Islet of Langerhans (tissue), 1 donor: ENCODE results near the gene LYRM4.
"Not testable (repeated sequence)": the region's sequence is repeated elsewhere in the genome, so short reads cannot be mapped to it uniquely, and the experiment has no call there.

Source experiments
- FAIRE-seq: peaks from one replicate; lab custom pipeline; 2011; peaks lifted over from hg19 to GRCh38; lab: Jason Lieb, UNC

The LYRM4 gene

DNA sequence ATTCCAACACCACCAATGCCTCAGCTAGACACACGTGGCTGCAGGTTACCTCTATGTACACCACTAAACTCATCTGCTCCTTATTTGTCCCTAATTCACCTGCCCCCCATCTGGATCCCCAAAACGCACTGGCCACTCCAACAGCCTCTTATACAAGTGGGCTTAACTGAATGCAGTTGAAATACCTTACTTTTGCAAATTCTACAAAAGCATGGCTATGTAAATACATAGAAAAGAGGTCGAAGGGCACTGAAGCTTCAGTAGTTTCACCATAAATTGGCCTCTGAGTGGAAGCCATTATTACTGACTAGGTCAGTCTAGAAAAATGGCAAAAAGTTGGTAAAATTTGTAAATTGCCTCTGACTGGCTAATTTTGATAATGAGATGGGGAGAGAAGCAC lies 186.8 kb downstream of the LYRM4 start:
- FAIRE-seq, result no peak

- FAIRE-seq, result no peak
These were observed 188.3 kb downstream of the LYRM4 start for GRCh38 chr6:5072440-5072839.

DNA sequence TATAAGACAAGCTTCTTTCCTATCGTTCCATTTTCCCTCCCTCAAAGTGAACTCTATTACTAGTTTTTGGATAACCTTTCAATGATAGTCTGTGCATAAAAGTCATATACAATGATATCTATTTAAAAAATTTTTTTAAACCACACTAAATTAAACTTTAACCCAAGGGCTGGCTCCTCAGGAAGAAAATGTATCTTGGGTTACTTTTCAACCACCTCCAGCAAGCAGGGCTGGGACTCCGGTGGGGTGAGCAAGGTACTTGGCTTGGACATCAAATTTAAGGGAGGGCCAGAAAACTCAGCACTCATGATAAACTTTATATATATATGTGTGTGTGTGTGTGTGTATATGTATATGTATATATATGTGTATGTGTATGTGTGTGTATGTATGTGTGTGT lies 189.5 kb downstream of the LYRM4 start:
- no peak for FAIRE-seq

DNA sequence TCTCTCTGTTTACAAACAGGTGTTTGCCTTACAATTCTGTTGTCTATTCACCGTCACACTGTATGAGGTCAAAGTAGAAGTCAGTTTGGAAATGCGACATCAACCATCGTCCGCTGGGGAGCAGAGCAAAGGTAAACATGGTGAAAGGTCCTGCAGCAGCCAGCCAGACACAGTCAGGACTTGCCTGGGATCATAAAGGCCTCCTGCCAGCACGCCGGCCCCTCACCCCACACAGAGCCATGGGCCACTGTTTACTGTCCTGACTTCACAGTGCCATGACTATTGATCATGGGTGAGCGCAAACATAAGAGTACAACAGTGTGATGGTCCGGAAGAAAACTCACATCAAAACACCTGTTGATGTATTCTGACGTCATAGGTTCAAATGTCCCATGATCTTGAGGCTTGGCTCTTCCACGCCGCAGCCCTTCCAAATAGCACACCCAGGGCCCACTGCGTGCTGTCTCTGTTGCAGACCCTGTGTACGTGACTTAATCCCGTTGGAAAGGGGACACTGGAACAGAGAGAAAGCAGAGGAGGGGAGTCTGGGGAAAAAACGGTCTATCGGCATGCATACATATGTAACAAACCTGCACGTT lies 192.5 kb downstream of the LYRM4 start:
- FAIRE-seq, result no peak

DNA sequence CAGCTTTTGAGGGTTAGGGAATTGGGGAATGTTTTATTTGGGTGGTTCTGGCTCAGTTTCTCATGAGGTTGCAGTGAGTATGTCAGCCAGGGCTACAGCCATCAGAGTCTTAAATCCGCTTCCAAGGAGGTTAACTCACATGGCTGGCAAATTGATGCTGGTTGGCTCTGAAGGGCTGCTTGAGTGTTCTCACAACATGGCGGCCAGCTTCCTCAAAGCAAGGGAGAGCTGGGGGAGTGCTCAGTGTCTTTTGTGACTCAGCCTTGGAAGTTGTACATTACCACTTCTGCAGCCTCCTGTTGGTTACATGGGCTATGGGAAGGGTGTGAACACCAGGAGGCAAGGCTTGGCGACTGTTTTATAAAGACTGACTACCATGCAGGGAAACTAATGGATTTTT lies 193.4 kb downstream of the LYRM4 start:
- FAIRE-seq, result no peak

DNA sequence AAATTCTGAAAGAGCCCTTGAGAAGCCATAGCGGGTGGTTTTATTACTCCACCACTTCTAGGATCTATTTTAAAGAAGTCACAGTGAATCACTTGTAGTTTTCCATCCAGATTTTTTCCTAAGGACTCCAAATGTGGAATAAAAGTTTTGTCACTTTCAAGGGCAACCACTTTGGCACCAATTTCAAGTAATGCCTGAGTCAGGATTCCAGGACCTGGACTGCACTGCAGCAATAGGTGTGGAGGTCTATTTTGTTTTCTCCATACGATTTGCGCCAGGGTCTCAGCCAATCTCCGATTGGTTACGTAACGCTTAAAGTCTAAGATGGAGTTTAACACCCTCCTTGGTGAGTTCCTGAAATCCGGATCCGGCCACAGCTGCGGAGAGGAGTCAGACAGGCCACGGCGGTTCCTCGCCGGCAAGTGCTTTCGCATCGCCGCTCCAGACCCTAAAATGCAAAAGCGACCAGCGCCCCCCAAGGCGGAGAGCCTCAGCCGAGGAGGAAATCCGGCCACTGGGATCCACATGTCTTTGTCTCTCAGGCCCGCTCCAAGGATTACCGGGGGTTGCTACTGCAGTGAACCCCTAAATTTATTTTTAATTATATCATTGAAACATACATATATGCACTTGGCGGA lies 194.2 kb downstream of the LYRM4 start:
- no peak for FAIRE-seq

GRCh38 chr6:5063617-5064016 lies 197.1 kb downstream of the LYRM4 start:
- no peak for FAIRE-seq

DNA sequence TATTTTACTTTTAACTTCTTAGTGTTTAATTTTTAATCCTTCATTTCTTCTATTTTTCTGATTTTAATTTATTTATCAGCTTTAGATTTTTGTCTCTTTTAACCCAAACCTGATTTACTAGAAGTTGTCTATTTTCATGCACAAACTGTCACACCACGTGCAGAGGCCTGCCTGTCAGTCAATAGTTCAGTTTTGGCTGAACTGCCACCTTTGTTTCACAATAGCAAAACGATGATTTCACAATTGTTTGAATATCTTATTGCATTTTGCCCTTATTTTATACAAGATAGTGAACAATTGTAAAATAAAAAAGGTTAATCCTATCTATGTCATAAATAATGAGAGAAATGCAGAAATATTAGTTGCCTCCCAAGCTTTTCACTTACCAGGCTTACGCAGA lies 199.6 kb downstream of the LYRM4 start:
- FAIRE-seq, result no peak

DNA sequence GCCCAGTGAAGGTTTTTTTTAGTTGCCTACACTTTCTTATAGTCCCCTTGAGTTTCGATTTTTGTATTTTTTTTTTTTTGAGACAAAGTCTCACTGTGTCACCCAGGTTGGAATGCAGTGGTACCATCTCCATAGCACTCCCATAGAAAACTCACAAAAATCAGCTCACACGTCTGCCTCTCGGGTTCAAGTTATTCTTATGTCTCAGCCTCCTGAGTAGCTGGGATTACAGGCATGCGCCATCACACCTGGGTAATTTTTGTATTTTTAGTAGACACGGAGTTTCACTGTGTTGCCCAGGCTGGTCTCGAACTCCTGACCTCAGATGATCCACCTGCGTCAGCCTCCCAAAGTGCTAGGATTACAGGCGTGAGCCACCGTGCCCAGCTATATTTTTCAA lies 200.3 kb downstream of the LYRM4 start:
- not testable (repeated sequence) for FAIRE-seq

- no peak for FAIRE-seq
These were observed 201.5 kb downstream of the LYRM4 start for GRCh38 chr6:5059036-5059896.
